Keratinocyte (primary cell): ENCODE results near the gene CLCNKB.

ENCODE experiments used
- CTCF ChIP-seq, 3 experiments: IDR thresholded peaks in 1 of 3; conservative IDR thresholded peaks in 1 of 3; optimal IDR thresholded peaks in 1 of 3; 2 replicates in 2 of 3; 3 replicates in 1 of 3; pipeline versions ENCODE3 to v1.5.1; 2011; ENCODE audit warnings: low read length in 3 of 3, mild to moderate bottlenecking in 3 of 3, moderate library complexity in 2 of 3, control low read depth in 1 of 3, inconsistent platforms in 1 of 3; ENCODE audit not compliant: insufficient read depth in 2 of 3; ENCODE audit errors: extremely low read depth in 1 of 3
- EZH2 ChIP-seq: IDR thresholded peaks from one replicate; pipeline ENCODE4 v1.6.1; 2012; ENCODE audit warnings: inconsistent platforms, mild to moderate bottlenecking, low read length, moderate library complexity

GRCh38 chr1:16018308-16018707 is 25.3 kb upstream of the CLCNKB start:
- TF ChIP-seq EZH2 (no peak), CTCF (optimal IDR thresholded peaks at IDR 0.05 in 1 of 3, IDR thresholded peaks at IDR 0.05 in 1 of 3, conservative IDR thresholded peaks at IDR 0.05 in 1 of 3; ENCODE audit: extremely low read depth in 1 of 3, insufficient read depth in 2 of 3, low read length in 3 of 3) (no peak)
